ENCODE measurements around the gene PHLDA3.

Gene PHLDA3

DNA sequence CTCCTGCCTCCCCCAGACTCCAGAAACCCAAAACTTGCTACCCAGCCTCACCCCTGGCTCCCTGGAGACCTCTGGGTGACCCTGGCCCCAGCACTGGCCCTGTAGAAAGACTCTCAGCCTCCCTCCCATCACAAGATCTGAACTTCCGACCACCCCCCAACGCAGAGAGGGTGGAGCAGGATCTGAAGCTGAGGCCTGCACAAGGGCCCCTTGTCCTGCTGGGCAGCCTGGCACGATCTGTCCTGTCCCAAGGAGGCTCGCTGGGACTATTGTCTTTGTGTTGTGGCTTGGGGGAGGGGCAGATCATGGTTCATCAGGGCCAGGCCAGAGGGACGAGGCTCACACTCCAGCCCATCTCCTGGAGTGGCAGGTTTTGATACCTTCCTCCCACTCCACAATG lies 20.0 kb downstream of the PHLDA3 start:
- peaks cover 17% of the 10 kb centered on the region for H3K27me3 Mint-ChIP-seq
- H3K4me1 Mint-ChIP-seq (ENCODE audit: low read depth) = peaks cover 13% of the 10 kb centered on the region
- no peaks in the 10 kb centered on the region for H3K9me3 Mint-ChIP-seq
- H3K4me3 Mint-ChIP-seq = no peak overlapping the region
- H3K27ac Mint-ChIP-seq = no peak overlapping the region
- H3K36me3 Mint-ChIP-seq (ENCODE audit: low read depth) = no peaks in the 10 kb centered on the region

DNA sequence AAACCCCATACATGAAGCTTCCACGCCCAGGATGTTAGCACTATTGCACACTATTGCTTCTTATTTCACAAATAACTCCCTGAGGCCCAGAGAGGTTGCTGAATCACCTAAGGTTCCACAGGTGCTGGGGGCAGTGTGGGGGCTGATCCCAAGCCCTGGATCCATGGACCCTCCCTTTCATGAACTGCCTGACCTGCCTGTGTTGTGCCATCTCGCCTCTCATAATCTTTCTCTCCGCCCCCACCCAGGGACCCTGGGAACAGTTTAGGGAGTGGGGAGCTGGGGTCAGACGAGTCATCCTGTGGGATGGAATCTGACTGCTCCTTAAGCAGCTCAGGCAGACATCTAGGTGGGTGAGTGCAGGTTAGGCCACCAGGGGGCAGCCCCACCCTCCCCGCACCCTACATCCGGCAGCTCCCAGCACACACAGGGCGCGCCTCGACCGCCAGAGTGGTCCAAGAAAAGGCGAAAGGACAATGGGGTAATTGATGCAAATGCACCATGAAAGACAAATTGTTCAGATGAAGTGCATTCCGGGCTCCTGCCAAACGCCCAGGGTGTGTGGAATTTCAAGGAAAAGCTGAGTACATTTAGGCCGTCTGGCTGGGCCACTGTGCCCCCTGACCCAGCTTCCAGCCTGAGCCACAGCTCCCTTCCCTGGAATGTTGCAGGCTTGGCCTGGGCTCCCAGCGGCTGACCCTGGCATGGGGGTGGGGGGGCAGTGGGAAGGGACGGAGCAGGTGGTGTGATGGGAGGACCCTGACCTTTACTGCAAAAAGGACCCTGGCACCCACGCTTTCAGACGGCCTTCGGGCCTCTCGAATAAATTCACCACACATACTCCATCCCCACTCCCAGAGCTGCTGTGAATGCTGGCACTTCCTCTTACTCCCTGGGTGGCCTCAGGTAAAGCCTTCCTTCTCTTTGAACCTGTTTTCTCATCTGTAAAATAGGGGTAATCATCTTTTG lies 20.8 kb downstream of the PHLDA3 start:
- Mint-ChIP-seq H3K27me3 (peaks cover 15% of the 10 kb centered on the region), H3K36me3 (ENCODE audit: low read depth) (no peaks in the 10 kb centered on the region), H3K9me3 (no peaks in the 10 kb centered on the region), H3K27ac (no peak overlapping the region), H3K4me1 (ENCODE audit: low read depth) (peaks cover 10% of the 10 kb centered on the region), H3K4me3 (no peak overlapping the region)

DNA sequence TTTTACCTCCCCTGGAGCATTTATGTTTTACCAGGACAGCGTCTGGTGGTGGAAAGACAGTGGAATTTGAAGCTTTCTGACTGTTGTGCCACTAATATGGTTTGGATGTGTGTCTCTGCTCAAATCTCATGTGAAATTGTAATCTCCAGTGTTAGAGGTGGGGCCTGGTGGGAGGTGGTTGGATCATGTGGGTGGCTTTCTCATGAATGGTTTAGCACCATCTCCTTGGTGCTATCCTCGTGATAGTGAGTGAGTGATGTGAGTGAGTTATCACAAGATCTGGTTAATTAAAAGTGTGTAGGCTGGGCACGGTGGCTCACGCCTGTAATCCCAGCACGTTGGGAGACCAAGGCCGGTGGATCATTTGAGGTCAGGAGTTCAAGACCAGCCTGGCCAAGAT lies 23.7 kb downstream of the PHLDA3 start:
- no peaks in the 10 kb centered on the region for H3K36me3 Mint-ChIP-seq (ENCODE audit: low read depth)
- H3K4me3 Mint-ChIP-seq = no peak overlapping the region
- peaks cover 15% of the 10 kb centered on the region for H3K27me3 Mint-ChIP-seq
- peaks cover 10% of the 10 kb centered on the region for H3K4me1 Mint-ChIP-seq (ENCODE audit: low read depth)
- H3K27ac Mint-ChIP-seq = no peak overlapping the region
- no peaks in the 10 kb centered on the region for H3K9me3 Mint-ChIP-seq

DNA sequence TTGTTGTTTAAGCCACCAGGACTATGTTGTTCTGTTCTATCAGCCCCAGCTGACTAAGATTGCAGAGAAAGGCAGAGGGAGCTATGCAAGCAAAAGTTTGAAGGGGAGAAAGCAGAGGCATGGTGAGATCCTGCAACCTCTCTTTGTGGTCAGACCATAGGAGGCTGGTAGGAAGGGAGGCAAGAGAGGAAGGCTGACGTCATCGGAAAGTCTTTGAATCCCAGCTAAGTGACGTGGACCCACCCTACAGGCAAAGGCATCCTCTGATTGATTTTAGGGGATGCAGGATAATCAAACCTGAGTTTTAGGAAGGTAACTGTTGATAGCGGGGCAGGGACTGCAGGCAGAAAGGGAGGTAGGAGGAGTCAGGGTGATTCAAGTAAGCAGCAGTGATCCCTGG lies 24.2 kb downstream of the PHLDA3 start:
- Mint-ChIP-seq H3K27ac (no peak overlapping the region), H3K4me1 (ENCODE audit: low read depth) (peaks cover 10% of the 10 kb centered on the region), H3K4me3 (no peak overlapping the region), H3K9me3 (no peaks in the 10 kb centered on the region), H3K27me3 (peaks cover 12% of the 10 kb centered on the region), H3K36me3 (ENCODE audit: low read depth) (no peaks in the 10 kb centered on the region)

DNA sequence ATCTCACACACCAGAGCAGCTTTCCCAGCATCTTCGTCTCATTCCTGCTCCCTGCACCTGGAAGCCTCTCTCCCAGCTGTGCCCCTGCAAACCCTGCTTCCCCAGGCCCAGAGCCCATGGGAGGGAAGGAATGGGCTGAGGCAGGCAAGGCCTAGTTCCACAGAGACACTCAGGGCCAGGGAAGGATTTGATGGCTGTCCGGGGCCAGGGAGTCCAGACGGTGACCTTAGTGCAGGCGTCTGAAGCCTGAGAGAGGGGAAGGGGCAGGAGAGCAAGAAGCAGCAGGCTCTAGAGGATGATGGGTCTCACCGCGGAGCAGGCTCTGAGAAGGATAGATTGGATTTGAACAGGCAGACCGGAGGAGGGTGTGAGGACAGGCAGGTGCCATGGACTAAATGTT lies 25.2 kb downstream of the PHLDA3 start:
- H3K4me3 Mint-ChIP-seq = no peak overlapping the region
- peaks cover 8% of the 10 kb centered on the region for H3K27me3 Mint-ChIP-seq
- H3K36me3 Mint-ChIP-seq (ENCODE audit: low read depth) = no peaks in the 10 kb centered on the region
- peaks cover 10% of the 10 kb centered on the region for H3K4me1 Mint-ChIP-seq (ENCODE audit: low read depth)
- no peaks in the 10 kb centered on the region for H3K9me3 Mint-ChIP-seq
- no peak overlapping the region for H3K27ac Mint-ChIP-seq

DNA sequence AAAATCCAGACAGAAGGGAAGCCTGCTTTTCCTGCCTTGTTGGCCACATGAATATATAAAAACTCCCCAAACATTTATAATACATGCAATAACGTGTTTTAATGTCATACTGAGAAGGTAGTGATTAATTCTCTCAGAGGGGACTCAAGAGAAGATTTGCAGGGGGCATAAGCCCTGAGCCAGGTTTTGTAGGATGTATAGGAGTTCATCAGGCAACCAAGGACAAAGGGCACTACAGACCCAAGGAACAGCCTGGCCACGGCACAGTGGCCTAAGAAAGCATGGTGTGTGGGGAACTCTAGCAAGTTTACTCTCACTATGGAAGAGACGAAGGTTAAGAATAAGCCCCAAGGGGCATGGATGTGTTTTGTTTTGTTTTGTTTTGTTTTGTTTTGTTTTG lies 32.0 kb downstream of the PHLDA3 start:
- H3K27ac Mint-ChIP-seq = no peak overlapping the region
- H3K27me3 Mint-ChIP-seq = peaks cover 23% of the 10 kb centered on the region
- peaks cover 5% of the 10 kb centered on the region for H3K4me1 Mint-ChIP-seq (ENCODE audit: low read depth)
- H3K9me3 Mint-ChIP-seq = no peaks in the 10 kb centered on the region
- H3K36me3 Mint-ChIP-seq (ENCODE audit: low read depth) = no peaks in the 10 kb centered on the region
- no peak overlapping the region for H3K4me3 Mint-ChIP-seq

DNA sequence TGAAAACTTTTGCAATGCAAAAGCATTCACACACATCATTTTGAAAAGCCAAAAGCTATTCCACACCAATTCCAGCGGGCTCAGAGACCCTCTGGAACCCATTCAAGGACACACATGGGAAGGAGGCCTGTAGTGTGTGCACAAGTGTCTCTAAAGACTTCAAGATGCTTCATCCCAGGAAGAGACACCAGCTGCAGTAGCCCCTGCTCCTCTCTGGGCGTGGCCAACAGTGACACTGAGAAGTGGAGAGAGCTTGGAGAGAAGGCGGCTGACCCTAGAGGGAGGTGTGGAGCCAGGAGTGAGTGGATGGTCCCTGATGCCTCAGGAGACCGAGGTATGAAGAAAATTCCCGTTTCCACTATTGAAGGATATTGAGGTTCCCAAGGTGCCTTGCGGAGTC lies 32.6 kb downstream of the PHLDA3 start:
- Mint-ChIP-seq H3K4me1 (ENCODE audit: low read depth) (peaks cover 5% of the 10 kb centered on the region), H3K9me3 (no peaks in the 10 kb centered on the region), H3K27me3 (peaks cover 21% of the 10 kb centered on the region), H3K4me3 (no peak overlapping the region), H3K27ac (no peak overlapping the region), H3K36me3 (ENCODE audit: low read depth) (no peaks in the 10 kb centered on the region)

DNA sequence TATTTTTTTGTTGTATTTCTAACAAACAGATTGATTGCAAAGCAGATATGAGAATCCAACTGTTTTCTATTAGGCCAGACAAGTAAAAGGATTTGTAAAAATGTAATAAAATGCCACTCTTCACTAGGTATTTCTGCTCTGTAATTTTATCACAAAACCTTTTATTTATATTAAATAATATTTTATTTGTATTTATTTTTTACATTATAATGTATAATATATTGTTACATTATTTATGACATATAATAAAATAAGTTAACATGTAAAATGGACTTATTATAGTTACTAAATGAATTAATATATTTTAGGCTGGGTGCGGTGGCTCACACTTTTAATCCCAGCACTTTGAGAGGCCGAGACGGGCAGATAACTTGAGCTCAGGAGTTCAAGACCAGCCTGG lies 34.7 kb downstream of the PHLDA3 start:
- H3K4me1 Mint-ChIP-seq (ENCODE audit: low read depth) = peaks cover 5% of the 10 kb centered on the region
- H3K9me3 Mint-ChIP-seq = no peaks in the 10 kb centered on the region
- no peak overlapping the region for H3K27ac Mint-ChIP-seq
- no peak overlapping the region for H3K4me3 Mint-ChIP-seq
- peaks cover 22% of the 10 kb centered on the region for H3K27me3 Mint-ChIP-seq
- H3K36me3 Mint-ChIP-seq (ENCODE audit: low read depth) = no peaks in the 10 kb centered on the region

DNA sequence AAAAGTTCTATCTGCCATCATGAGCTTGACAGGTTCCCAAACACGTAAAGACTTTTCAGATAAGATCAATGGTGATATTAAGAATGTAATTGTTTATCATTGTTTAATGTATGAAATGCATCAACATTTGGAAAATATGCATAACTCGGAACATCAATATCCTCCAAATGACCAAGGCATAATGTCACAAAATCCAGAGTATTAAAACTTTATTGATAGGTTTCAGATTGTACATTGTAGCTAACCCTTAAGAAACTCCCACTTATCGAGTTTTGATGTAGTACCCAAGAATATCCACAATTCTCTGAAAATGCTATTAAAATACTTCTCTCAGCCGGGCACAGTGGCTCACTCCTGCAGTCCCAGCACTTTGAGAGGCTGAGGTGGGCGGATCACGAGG lies 35.4 kb downstream of the PHLDA3 start:
- no peak overlapping the region for H3K4me3 Mint-ChIP-seq
- H3K9me3 Mint-ChIP-seq = no peaks in the 10 kb centered on the region
- no peaks in the 10 kb centered on the region for H3K36me3 Mint-ChIP-seq (ENCODE audit: low read depth)
- peaks cover 22% of the 10 kb centered on the region for H3K27me3 Mint-ChIP-seq
- H3K4me1 Mint-ChIP-seq (ENCODE audit: low read depth) = peaks cover 5% of the 10 kb centered on the region
- H3K27ac Mint-ChIP-seq = no peak overlapping the region

DNA sequence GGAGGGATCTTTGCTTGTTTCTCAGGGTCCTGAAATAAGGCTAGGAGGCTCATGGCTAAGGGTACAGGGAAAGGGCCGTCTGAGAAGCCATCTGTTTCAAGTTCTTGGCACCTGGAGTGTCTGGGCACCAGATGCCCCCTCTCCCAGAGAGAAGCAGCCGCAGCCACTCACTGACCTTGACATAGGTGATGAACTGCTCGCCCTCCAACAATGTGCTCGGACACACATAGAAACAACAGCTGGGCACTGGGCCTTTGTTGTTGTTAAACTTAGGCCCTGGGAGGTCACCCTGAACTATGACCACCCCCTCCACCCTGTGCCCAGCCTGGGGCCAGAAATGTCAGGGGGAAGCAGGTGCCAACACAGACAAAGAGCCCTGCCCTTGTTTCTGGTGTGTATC lies 38.2 kb downstream of the PHLDA3 start:
- Mint-ChIP-seq H3K9me3 (no peaks in the 10 kb centered on the region), H3K4me1 (ENCODE audit: low read depth) (peaks cover 5% of the 10 kb centered on the region), H3K27me3 (peaks cover 9% of the 10 kb centered on the region), H3K4me3 (no peak overlapping the region), H3K36me3 (ENCODE audit: low read depth) (no peaks in the 10 kb centered on the region), H3K27ac (no peak overlapping the region)

DNA sequence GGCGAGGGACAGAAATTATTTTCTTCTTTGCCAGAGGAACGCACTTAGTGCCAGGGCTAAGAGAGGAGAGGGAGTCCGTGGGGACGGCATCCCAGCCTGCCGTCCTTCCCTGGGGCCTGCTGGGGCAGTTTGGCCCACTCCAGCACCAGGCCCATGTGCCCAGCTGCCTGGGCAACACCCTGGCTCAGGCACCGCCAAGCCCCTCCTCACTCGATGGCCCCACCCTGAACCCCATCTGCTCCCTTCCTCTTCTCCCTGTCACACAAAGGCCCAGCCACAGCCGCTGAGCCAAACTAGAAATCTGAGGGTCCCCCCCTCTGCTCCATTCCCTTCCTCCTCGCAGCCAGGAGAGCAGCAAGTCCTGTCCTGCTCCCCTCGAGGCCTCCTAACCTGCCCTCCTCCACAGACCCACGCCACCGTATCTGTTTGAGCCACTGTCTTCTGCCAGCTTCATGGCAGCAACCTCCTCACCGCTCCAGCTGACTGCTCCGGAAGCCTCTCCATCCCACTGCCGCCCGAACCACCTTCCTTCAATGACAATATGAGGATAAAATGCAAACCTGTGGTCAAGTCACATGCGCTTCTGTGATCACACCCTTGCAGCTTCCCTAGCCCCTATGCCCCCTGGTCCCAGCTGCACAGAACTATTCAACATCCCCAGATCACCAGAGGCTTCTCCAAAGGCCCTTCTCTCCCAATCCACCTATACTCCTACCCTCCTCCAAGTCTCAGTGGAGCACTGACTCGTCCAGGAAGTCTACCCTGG lies 39.1 kb downstream of the PHLDA3 start:
- no peaks in the 10 kb centered on the region for H3K36me3 Mint-ChIP-seq (ENCODE audit: low read depth)
- peaks cover 4% of the 10 kb centered on the region for H3K27me3 Mint-ChIP-seq
- H3K4me1 Mint-ChIP-seq (ENCODE audit: low read depth) = peaks cover 3% of the 10 kb centered on the region
- no peaks in the 10 kb centered on the region for H3K9me3 Mint-ChIP-seq
- H3K27ac Mint-ChIP-seq = no peak overlapping the region
- H3K4me3 Mint-ChIP-seq = no peak overlapping the region

DNA sequence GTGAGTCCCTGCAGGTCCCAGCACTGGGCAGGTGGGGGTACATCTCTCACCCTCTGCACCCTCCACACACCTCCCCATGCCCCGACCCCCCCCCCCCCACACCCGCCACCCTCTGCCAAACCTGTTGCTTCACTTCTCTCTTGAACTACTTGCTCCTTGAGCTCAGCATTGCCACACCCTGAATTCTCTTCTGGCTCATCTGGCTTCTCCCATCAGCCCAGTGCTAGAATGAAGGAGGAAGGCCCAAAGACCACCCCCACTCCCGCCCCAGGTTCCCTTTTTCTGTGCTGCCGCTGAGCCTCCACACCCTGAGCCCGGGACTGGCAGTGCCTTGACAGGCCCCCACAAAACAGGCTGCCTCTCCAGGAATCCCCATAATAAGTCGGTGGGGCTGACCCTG lies 41.0 kb downstream of the PHLDA3 start:
- Mint-ChIP-seq H3K4me3 (no peak overlapping the region), H3K27ac (no peak overlapping the region), H3K27me3 (peaks cover 4% of the 10 kb centered on the region), H3K9me3 (no peaks in the 10 kb centered on the region), H3K36me3 (ENCODE audit: low read depth) (no peaks in the 10 kb centered on the region), H3K4me1 (ENCODE audit: low read depth) (peaks cover 3% of the 10 kb centered on the region)

DNA sequence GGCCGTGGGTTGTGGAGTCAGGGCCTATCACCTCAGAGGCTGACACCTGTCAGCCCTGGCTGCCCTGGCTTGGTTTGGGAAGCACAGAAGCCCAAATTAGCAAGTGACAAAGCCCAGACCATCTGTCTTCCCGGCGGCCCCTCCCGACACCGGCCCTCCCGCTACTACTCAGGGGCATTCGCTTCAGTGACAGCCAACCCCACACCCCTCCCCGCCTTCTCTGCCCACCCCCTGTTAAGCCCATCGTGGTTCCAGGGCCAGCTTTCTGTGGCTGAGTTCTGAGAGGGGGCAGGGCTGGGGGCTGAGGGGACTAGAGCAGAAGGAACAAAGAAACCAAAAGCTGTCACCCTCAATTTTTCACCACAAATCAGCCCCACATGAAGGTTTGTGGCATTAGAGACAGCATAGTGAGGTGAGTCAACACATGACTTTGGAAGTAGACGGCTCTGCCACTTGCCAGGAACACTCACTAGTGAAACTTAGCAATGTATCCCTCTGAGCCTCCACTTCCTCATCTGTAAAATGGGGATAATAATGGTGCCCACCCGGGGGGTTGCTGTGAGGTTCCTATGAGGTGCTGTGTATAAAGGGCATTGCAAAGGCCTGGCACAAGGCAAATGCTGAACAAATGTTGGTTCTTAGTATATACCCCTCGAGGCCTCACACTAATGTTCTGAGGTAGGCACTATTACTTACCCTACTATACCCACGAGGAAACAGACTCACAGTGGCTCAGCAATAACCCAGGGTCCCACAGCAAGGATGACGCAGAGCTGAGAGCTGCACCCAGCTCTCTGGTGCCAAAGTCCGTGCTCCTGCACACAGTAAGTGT lies 42.3 kb downstream of the PHLDA3 start:
- Mint-ChIP-seq H3K9me3 (no peaks in the 10 kb centered on the region), H3K4me3 (no peak overlapping the region), H3K4me1 (ENCODE audit: low read depth) (peaks cover 3% of the 10 kb centered on the region), H3K27me3 (peaks cover 4% of the 10 kb centered on the region), H3K36me3 (ENCODE audit: low read depth) (no peaks in the 10 kb centered on the region), H3K27ac (no peak overlapping the region)

DNA sequence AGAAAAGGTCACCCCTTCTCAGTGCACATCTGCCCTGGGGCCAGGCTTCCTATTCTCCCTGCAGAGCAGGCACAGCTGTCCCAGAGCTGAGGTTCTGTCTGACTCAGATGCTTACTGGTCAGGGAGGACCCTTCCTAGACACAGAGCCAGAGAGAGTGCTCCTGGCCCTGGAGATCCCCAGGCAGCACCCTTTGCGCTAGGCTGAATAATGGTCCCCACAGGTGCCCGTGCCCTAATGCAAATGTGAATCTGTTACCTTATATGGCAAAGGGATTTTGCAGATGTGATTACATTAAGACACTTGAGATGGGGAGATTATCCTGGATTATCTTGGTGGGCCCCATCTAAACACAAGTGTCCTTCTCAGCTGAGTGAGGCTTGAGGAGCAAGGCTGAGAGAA lies 44.8 kb downstream of the PHLDA3 start:
- Mint-ChIP-seq H3K4me1 (ENCODE audit: low read depth) (peaks cover 3% of the 10 kb centered on the region), H3K4me3 (no peak overlapping the region), H3K9me3 (no peaks in the 10 kb centered on the region), H3K27me3 (peaks cover 3% of the 10 kb centered on the region), H3K27ac (no peak overlapping the region), H3K36me3 (ENCODE audit: low read depth) (no peaks in the 10 kb centered on the region)

DNA sequence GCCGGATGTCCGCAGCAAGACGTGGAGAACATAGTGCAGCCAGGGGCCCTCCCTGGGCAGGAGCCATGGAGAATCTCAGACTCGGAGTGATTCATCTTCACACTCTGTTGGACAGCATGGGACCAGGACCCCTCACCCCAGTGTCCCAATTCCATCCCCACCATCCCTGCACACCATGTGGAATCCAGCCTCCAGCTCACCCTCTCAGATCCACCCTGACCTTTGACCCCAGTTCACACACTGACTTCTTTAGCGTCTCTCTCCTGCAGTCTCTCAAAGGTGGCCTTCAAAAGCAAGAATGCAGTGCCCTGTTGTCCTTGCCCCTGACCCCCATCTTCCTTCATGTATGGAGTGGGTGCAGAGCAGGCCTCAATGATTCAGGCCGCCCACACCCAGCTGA lies 45.3 kb downstream of the PHLDA3 start:
- Mint-ChIP-seq H3K4me3 (no peak overlapping the region), H3K9me3 (no peaks in the 10 kb centered on the region), H3K27ac (no peak overlapping the region), H3K36me3 (ENCODE audit: low read depth) (no peaks in the 10 kb centered on the region), H3K4me1 (ENCODE audit: low read depth) (peaks cover 3% of the 10 kb centered on the region), H3K27me3 (peaks cover 3% of the 10 kb centered on the region)
